ENCODE measurements around the gene TLCD2. TPM values are rescaled to one million over a fixed set of nuclear protein-coding genes. Genes with fewer than 3 reads are reported as not detected.
"Not testable (repeated sequence)": the region's sequence is repeated elsewhere in the genome, so short reads cannot be mapped to it uniquely, and the experiment has no call there.

The TLCD2 gene
- total RNA-seq, 1 donor from 2014 or later = 9.2 TPM

- no peak for DNase-seq (ENCODE audit: low spot score)
Observed at GRCh38 chr17:1736348-1737281, 26.4 kb upstream of the TLCD2 start.

DNA sequence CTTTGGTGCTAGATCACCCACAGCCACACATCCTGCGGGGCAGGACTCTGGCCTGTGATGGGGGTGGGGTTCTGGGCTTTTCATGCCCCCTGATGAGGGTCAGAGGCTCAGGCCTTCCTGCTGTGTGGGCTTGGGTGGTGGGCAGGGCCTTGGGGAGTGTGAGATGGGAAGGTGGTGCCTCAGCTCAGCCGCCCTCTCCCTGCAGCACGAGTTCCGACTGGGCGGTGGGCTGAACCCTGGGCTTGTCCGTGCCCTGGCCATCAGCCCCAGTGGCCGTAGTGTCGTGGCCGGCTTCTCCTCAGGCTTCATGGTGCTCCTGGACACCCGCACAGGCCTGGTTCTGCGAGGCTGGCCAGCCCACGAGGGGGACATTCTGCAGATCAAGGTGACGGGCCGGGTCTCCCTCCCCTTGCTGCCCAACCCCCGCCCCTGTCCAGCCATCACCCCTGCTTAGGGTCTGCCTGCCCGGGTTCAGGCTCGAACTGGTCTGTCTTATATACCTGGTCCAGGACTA, 25.7 kb upstream of the TLCD2 start:
- DNase-seq (ENCODE audit: low spot score) = no peak

- DNase-seq (ENCODE audit: low spot score) = no peak
Observed at GRCh38 chr17:1735418-1735817, 25.2 kb upstream of the TLCD2 start.

- no peak for DNase-seq (ENCODE audit: low spot score)
Observed at GRCh38 chr17:1733759-1734158, 23.6 kb upstream of the TLCD2 start.

GRCh38 chr17:1732833-1733321, 22.7 kb upstream of the TLCD2 start:
- no peak for DNase-seq (ENCODE audit: low spot score)

- no peak for DNase-seq (ENCODE audit: low spot score)
Observed at GRCh38 chr17:1732241-1732832, 22.2 kb upstream of the TLCD2 start.

DNA sequence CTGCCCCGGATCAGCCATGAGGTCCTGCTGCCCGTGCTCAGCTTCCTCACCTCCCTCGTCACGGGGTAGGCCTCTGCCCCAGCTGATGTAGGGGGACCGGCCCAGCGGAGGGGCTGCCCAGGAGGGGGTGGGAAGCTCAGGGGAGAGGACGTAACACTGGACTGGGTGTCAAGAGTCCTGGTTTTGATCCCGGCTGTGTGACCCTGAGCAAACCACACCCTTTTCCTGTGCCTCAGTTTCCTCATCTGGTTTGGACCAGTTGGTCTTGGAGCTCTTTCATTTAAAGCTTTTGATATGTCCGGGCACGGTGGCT, 21.0 kb upstream of the TLCD2 start:
- DNase-seq (ENCODE audit: low spot score) = no peak

- DNase-seq (ENCODE audit: low spot score) = peak; percentile 78
Observed at GRCh38 chr17:1730326-1731193, 20.4 kb upstream of the TLCD2 start.

GRCh38 chr17:1729966-1730325, 19.8 kb upstream of the TLCD2 start:
- no peak for DNase-seq (ENCODE audit: low spot score)

- DNase-seq (ENCODE audit: low spot score) = no peak
Observed at GRCh38 chr17:1727876-1728630, 17.9 kb upstream of the TLCD2 start.

- DNase-seq (ENCODE audit: low spot score) = no peak
Observed at GRCh38 chr17:1727258-1727789, 17.1 kb upstream of the TLCD2 start.

- DNase-seq (ENCODE audit: low spot score) = no peak
Observed at GRCh38 chr17:1726626-1727257, 16.6 kb upstream of the TLCD2 start.

- no peak for DNase-seq (ENCODE audit: low spot score)
Observed at GRCh38 chr17:1725642-1726511, 15.7 kb upstream of the TLCD2 start.

DNA sequence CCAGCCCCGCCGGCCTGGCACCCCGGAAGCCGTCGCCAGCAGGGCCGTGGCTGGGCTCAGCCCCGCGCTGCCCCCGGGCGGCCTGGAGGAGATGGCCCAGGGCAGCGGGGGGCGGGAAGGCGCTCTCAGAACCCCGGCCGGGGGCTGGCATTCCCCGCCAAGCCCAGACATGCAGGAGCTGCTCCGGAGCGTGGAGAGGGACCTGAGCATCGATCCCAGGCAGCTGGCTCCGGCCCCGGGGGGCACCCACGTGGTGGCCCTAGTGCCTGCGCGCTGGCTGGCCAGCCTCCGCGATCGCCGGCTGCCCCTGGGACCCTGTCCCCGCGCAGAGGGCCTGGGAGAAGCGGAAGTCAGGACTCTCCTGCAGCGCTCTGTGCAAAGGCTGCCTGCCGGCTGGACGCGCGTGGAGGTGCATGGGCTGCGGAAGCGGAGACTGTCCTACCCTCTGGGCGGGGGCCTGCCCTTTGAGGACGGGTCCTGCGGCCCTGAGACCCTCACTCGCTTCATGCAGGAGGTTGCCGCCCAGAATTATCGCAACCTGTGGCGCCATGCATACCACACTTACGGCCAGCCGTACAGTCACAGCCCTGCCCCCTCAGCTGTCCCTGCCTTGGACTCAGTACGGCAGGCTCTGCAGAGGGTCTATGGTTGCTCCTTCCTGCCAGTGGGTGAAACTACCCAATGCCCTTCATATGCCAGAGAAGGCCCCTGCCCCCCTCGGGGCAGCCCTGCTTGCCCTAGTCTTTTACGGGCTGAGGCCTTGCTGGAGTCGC, 14.9 kb upstream of the TLCD2 start:
- peak; percentile 54 for DNase-seq (ENCODE audit: low spot score)

DNA sequence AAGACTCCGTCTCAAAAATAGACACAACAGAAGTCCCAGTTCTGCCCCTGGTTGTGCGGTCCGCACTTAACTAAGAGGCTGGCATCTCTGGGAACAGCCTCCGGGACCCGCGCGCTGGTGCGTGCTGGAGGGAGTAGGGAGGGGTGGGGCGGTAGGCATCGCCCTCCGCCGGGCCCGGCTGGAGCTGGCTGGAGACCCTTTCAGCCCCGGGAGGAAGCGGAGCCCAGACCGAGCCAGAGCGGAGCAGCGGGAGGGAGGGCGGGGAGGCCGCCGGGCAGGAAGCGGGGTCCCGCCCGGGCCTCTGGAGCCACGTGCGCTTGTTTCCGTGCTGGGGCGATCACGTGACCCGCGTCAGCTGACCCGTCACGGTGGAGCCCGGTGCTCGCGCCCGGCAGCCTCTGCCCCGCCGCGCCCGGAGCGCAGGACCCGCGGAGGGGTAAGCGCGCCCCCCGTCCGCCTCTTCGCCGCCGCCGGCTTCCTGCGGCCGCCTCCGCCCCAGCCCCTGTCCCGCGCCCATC, 14.2 kb upstream of the TLCD2 start, which contains the start of gene WDR81:
Gene WDR81, plus strand, starts transcription at position 354 of the 518 bp plus-strand sequence. CDS start 256 bp downstream, outside the sequence.
- DNase-seq (ENCODE audit: low spot score) = peak; percentile 93

- not testable (repeated sequence) for DNase-seq (ENCODE audit: low spot score)
Observed at GRCh38 chr17:1722022-1722421, 11.8 kb upstream of the TLCD2 start.

GRCh38 chr17:1720856-1721386, 10.7 kb upstream of the TLCD2 start:
- peak; percentile 76 for DNase-seq (ENCODE audit: low spot score)
